UCSD-AML1 (cell line): ENCODE data around the gene FAM184A.
"Not testable (repeated sequence)": the region's sequence is repeated elsewhere in the genome, so short reads cannot be mapped to it uniquely, and the experiment has no call there.

Source experiments
- DNase-seq: peaks from one replicate; lab custom pipeline; 2025; ENCODE audit not compliant: unreplicated experiment; lab: John Stamatoyannopoulos, UW

The FAM184A gene, protein sequence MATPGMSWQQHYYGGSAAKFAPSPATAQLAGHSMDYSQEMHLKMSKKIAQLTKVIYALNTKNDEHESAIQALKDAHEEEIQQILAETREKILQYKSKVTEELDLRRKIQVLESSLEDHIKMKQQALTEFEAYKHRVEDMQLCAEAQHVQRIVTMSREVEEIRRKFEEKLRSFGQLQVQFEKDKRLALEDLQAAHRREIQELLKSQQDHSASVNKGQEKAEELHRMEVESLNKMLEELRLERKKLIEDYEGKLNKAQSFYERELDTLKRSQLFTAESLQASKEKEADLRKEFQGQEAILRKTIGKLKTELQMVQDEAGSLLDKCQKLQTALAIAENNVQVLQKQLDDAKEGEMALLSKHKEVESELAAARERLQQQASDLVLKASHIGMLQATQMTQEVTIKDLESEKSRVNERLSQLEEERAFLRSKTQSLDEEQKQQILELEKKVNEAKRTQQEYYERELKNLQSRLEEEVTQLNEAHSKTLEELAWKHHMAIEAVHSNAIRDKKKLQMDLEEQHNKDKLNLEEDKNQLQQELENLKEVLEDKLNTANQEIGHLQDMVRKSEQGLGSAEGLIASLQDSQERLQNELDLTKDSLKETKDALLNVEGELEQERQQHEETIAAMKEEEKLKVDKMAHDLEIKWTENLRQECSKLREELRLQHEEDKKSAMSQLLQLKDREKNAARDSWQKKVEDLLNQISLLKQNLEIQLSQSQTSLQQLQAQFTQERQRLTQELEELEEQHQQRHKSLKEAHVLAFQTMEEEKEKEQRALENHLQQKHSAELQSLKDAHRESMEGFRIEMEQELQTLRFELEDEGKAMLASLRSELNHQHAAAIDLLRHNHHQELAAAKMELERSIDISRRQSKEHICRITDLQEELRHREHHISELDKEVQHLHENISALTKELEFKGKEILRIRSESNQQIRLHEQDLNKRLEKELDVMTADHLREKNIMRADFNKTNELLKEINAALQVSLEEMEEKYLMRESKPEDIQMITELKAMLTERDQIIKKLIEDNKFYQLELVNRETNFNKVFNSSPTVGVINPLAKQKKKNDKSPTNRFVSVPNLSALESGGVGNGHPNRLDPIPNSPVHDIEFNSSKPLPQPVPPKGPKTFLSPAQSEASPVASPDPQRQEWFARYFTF

DNA sequence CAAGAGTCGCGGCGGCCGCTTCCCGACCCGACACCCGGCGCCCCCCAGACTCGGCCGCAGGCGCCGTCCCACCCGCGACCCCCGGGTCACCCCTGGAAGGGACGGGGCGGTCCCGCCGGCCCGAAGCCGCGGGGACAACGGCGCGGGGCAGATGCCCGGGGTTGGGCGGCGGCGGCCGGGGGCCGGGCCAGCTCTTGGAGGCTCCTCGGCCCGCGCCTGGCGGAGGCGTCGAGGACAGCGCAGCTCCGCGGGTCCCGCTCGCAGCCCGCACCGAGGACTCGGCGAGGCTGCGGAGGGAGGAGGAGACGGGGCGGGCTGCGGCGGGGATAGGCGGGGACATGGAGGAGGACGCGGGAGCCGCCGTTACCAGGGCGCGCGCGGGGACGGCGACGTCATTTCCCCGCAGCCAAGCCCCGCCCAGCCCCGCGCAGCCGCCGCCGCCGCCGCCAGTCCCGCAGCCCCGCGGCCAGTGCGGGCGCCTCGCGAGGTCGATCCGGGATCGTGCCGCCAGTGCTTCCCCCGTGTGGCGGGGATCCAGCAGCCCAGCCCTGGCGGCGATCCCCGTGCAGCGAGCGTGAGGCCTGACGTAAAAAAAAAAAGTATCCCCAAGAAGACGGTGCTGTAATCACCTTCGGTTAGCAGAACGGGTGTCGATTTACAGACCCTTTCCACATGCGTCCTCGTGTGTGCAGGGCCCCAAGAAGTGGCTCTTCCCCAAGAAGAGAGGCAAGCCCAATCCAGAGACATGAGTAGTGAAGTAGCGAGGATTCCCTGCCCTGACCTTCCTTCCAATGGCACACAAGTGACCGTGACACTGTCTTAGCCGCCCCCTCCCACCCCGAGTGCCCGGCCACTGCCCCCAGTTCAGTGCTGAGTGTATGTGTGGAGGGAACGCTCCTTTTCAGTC lies at the start of gene FAM184A:
FAM184A (minus strand) TSS at position 289 of the 907 bp plus-strand sequence. CDS start 365 bp downstream, outside the sequence.
- DNase-seq: peak; percentile 23

DNA sequence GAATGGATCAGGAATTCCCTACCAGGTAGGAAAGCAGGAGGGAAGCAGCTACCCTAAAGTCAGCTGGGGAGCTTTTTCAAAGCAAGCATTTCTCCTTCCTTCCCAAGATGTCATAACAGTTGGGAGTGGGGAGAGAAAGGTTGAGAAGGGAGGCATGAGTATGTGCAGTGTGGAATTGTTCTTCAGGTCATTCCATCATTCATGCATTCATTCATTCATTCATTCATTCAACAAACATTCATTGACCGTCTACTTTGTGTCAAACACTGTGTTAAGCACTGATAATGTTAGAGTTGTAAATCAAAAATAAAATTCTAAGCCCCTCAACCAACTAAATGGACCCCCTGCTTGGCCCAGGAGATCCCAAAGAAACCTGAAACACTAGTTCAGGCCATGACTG lies 49.2 kb upstream of the FAM184A start:
- no peak for DNase-seq

DNA sequence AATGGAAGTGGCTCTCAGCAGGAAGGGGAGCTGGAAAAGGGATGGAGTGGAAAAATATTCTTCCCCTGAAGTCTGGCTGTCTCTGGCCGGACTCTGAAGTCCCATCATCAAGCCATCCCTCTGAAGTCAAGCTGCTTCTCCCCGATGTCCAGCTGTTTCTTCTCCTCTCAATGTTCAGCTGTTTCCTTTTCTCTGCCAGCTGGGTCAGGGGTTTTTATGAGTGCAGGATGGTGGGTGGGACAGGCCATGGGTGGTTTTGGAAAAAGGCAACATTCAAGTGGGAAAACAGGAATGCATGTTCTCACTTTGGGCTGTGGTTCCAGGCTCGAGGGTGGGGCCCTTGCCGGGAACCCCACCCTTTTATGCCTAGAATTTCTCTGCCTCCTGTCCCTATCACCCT lies 48.4 kb upstream of the FAM184A start:
- no peak for DNase-seq

DNA sequence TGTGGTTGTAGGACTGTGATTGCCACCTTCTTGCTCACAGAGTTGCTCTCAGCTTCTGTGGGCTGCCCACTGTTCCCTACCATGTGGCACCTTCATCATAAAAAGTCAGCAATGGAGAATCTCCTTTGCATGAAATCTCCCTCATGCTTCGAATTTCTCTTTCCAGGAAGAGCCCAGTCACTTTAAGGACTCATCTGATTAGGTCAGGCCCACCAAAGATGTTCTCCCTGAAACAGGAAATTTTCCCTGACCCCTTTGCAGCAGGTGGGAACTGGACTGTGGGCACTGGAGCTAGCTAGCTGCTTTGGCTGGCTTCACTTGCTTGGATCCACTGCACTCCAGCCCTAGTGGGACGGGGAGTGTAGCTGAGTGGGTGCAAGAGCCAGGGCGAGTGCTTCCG lies 47.7 kb upstream of the FAM184A start:
- DNase-seq: no peak

DNA sequence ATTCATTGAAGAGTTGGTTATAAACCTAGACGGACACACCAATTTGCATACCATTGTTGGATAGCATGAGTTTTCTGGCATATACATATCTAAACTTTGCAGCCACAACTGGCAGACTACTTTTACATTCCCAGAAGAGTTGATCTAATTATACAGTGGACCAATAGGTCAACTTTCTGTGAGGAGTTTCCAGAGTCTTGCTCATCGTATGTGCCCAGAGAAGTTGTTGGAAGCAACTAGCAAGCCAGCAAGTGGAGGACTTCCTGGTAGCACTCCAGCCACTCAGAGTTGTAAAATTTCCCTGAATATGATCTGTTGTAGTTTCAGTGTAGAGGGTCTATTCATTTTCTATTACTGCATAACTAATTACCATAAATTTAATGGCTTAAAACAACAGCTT lies 47.1 kb upstream of the FAM184A start:
- DNase-seq: no peak

DNA sequence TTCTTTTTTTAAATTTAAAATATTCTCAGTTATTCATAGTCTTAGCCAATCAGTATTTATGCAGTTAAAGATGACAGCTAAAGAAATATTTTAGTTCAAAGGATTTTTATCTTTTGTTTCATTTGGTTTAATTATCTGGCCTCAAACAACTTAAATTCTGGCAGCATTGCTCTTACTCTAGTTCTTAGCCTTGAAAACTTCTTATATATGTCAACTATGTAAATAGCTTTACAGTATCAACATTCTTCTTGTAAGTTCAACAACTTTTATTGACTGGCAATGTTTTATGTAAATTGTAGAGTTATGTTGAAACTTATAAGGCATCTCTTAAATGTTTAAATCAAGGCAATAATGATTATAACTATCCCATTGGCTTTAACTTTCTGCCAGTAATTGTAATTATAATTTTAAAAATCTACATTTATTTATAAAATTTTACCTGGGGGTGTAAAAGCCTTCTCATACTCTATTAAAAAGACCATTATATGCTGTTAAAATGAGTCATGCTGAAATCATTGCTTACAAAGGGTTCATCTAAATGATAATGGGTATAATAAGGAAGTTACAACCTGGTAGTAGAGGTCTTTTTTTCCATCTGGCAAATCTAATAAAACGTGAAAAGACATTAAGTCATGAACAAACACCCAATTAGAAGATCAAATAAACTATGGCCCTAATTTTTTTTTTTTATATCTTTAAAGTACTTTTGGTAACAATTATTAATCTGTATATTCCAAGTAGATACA lies 45.8 kb upstream of the FAM184A start:
- DNase-seq: no peak

DNA sequence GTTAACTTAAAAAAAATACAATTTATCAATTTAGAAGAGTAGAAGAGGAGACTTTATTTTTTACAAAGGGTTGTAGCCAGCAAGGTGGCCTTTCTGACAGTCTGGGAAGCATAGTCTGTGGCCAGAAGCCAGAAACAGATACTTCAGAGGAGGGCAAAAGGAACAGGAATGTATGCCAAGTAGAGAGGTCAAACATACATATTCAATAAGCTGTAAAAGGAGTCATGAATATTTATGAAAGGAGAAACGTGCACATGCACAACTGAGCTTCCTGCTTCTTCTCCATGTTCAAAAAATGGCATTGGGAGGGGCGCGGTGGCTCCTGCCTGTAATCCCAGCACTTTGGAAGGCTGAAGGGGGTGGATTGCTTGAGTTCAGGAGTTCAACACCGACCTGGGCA lies 43.9 kb upstream of the FAM184A start:
- no peak for DNase-seq

DNA sequence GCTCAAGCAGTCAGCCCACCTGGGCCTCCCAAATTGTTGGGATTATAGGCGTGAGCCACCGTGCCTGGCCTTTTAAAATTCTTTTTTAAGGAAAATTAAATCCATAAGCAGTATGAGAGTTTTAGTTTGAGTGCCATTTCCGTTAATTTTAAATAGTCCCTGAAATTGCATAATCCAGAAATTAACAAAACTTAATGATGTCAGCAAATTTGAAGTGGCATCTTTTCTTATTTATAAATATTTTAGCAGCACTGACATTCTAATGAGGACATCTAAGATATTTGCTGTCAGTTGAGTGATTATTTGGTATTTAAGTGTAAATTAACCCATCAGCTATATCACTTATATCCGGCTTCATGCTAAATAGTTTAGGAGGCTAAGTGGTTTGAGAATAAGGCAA lies 42.9 kb upstream of the FAM184A start:
- no peak for DNase-seq

DNA sequence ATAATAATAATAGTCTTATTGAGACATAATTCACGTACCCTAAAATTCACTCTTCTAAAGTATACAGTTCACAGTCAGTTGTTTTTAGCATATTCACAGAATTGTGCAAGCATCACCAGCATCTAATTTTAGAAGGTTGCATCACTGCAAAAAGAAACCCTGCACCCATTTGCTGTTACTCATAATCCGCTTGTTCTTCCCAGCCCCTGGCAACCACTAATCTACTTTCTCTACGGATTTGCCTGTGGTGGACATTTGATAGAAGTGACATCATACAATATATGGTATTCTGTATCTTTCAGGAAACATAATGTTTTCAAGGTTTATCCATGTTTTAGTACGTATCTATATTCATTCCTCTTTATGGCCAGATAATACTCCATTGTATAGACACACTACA lies 41.5 kb upstream of the FAM184A start:
- no peak for DNase-seq

DNA sequence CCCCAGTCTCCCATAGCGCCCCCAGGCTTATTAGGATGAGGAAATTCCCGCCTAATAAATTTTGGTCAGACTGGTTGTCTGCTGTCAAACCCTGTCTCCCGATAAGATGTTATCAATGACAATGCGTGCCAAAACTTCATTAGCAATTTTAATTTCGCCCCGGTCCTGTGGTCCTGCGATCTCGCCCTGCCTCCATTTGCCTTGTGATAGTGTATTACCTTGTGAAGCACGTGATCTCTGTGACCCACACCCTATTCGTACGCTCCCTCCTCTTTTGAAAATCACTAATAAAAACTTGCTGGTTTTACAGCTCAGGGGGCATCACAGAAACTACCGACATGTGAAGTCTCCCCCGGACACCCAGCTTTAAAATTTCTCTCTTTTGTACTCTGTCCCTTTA lies 40.6 kb upstream of the FAM184A start:
- not testable (repeated sequence) for DNase-seq

DNA sequence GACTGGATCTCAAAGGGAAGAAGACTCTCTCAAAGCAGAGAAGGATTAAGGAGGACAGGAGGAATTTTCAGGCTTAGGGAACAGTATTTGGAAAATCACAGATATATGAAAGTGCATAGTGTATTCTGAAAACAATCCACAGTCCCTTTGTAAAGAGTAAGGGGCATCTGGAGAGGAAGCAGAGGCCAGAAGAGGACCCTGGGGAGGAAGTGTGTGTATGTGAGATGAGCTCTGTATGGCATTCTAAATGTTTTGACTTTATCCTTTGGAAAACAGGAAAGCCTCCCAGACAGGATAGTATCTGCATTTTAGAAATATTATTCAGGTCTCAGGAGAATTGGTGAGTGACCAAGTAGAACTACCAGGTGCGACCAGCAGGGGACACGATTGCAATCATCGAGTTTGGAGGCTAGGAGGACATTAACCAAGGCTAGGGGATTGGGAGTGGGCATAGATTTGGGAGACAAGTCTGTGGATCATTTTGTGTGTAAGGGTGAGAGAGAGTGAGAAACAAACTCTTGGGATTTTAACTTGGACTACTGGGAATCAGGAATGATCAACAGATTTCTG lies 38.3 kb upstream of the FAM184A start:
- DNase-seq: no peak

DNA sequence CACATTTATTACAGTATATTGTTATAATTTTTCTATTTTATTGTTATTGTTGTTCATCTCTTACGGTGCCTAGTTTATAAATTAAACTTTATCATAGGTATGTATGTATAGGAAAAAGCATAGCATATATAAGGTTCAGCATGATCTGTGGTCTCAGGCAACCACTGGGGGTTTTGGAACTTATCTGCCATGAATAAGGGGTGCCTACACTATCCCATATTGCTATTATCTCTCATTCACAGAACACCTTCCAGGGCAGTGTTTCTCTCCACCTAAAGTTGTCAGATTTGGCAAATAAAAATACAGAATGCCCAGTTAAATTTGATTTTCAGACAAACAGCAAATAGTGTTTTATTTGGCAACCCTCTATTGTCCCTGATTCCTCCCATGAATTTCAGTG lies 35.5 kb upstream of the FAM184A start:
- DNase-seq: no peak

DNA sequence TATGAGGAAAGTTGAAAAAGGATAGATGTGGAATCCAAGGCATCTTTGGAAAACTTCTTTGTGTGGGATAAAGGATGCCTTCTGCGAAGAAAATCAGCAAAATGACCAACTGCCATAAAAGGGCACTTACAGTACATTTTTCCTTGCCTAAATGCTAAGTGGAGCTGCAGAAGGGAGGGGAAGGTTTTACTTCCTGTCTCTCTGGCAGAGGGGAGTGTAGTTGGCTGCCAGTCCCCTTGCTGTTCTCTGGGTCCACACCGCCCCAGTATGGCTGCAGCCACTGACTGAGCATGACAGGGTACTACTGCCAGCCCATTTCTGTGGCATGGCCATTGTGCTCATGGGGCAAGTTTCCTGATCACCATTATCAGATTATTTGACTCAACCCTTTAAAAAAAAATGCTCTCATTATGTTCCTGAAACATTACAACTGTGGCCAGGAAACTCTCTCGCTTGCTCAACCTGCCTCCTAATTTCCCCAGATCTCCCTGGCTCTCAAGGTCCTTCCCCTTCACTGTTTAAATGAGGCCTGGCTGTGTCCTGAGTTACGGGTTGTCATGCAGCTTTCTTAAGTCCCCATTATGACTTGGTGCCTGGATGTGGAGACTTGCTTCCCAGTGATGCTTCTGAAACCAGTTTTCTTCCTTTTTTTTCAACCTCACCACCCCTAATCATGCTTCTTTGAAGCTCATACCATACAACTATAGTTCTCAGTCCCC lies 34.5 kb upstream of the FAM184A start:
- DNase-seq: peak; percentile 15

DNA sequence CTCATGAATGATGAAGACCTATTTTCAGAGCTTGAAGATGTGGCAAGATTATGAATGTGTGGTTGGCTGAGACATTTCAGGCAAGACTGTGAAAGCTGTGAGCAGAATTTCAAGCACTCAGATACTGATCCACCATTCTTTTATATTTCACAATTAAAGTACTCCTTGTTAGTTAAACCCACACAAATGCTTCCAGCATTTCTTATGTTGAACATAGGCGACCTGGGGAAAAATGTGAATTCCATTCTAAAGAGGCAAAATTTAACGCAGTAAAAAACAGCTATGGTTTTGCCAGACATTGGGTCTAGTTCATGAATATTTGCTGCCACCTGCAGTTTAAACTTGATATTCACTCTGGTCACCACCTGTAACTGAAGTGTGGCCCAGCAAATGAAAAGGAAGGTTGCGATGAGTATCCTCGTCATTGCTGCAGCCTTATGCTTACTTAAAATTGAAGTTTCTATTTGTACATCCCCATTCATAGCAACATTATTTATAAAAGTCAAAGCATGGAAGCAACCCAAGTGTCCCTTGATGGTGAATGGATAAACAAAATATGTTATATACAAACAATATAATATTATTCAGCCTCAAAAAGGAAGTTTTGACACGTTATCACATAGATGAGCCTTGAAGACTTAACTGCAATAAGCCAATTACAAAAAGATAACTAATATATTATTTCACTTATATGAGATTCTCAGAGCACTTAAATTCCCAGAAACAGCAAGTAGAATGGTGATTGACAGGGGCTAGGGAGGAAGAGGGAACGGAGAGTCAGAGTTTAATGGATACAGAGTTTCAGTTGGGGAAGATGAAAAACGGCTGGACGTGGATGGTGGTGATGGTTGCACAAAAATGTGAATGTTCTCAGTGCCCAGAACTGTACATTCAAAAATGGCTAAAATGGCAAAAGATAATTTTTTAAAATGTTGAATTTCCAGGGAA lies 32.4 kb upstream of the FAM184A start:
- DNase-seq: no peak

DNA sequence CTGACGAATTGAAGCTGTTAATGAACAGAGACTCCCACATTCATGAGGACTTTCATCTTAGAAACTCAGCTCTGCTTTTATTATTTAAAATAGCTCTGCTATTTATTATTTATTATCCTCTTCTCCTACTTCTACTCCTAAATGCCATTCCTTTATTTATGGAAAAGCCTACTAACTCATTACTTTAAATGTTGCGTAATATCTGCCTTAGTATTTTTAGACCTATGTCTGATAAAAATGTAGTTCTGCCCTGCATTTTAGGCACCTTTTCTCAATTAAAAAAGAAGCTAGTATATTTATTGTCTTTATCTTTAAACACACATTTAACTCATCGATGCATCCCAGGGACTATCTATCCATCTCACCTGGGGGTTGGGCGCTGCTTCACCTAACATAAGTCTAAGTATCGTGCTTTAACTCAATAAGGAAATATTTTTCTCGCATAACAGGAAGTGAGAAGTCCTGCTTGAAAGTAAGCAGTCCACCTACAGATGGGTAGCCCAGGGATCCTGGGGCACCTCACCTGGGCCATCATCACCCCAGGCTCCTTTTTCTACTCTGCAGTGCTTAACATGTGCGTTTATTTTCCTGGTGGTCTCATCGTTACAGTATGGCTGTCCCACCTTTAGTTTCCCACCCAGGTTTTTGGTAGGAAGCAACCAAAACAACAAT lies 31.3 kb upstream of the FAM184A start:
- DNase-seq: no peak

DNA sequence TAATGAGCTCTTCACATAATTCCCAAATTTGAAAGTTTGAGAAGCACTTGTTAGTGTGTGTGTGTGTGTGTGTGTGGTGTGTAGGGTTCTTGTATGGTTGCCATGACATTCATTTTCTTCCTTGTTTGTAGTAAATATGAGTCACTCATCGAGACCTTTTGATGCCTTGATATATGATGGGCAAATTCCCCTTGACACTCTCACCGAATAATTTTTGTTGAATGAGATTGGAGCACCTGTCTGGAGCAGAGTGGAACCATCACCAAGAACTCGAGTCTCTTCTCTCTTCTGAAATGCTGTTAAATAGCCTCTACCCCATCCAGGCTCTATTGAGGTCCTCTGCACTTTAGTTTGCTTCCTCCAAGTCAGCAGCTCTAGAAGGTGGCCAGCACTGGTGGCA lies 29.6 kb upstream of the FAM184A start:
- DNase-seq: no peak

DNA sequence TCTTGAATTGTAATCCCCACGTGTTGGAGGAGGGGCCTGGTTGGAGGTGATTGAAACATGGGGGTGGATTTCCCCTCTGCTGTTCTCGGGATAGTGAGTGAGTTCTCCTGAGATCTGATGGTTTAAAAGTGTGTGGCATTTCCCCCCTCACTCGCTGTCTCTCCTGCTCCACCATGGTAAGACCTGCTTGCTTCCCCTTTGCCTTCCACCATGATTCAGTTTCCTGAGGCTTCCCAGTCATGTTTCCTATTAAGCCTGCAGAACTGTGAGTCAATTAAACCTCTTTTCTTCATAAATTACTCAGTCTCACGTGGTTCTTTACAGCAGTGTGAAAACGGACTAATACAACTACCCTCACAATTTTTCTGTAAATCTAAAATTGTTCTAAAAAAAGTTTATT lies 26.8 kb upstream of the FAM184A start:
- no peak for DNase-seq
